Measurements from ENCODE around the gene RNLS. TPM values are rescaled to one million over a fixed set of nuclear protein-coding genes. Genes with fewer than 3 reads are reported as not detected.

The RNLS gene
- total and polyA plus RNA-seq, 2 of the 4 experiments (the other 2 are of a cell fraction) = 4.5 to 7.0 TPM

DNA sequence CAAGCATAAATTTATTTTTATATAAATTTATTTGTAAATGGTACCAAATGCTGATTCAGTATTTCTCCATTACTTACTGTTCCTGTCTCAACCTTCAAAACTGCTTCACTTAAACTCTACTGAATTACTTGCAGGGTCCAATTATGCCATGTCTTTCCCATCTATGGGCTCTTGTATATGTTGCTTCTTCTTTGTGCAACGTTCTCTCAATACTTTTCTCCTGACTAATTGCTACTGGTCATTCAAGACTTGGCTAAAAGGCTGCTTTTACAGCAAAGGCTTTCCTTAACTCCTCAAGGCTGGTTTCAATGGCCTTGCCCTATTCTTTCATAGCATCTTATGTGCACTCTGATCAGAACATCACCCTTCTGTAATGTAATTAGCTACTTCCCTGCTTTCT lies 67.9 kb downstream of the RNLS start:
- no peaks in the 10 kb centered on the region for H3K9me3 ChIP-seq (ENCODE audit: control insufficient read depth, insufficient read depth, low read length)
- H3K18ac ChIP-seq (ENCODE audit: low read depth, low read length) = no peak overlapping the region
- H3K4me3 ChIP-seq (ENCODE audit: insufficient read depth, low read depth, low read length) = no peak overlapping the region
- no peak overlapping the region for H3K27ac ChIP-seq (ENCODE audit: insufficient read depth, low read length)
- H4K5ac ChIP-seq (ENCODE audit: low read depth, low read length) = no peak overlapping the region
- H4K8ac ChIP-seq (ENCODE audit: low read depth in 2 of 2, low read length in 2 of 2) = no peak overlapping the region
- no peak for TF ChIP-seq CHD1 (IDR thresholded peaks at IDR 0.05; ENCODE audit: low read depth, low read length)
- 0 out of 2 replicates have a peak, but pooled peaks have one; percentile 7 for TF ChIP-seq MAFK (IDR thresholded peaks at IDR 0.05; ENCODE audit: low read depth, low read length)
- H2BK15ac ChIP-seq (ENCODE audit: low read depth, low read length) = no peak overlapping the region
- H3K79me1 ChIP-seq (ENCODE audit: low read depth in 1 of 2, low read length in 2 of 2) = no peaks in the 10 kb centered on the region
- H2AK9ac ChIP-seq (replicated peaks; ENCODE audit: low read depth, low read length, poor library complexity) = no peak overlapping the region
- H3K23ac ChIP-seq (ENCODE audit: low read depth, low read length) = no peak overlapping the region
- CTCF ChIA-PET = no interaction called here
- no peak overlapping the region for H4K91ac ChIP-seq (ENCODE audit: insufficient read depth, low read depth, low read length)
- no peaks in the 10 kb centered on the region; the same call in 1 of the 2 replicates for H3K27me3 ChIP-seq (ENCODE audit: control insufficient read depth, insufficient read depth, low read length)
- no peak overlapping the region for H2BK120ac ChIP-seq (ENCODE audit: low read depth, low read length)
- no peak overlapping the region for H3K56ac ChIP-seq (ENCODE audit: extremely low read depth, insufficient read depth, low read length)
- no peaks in the 10 kb centered on the region for H3K4me1 ChIP-seq (ENCODE audit: control insufficient read depth, insufficient read depth, low read length)
- H3K4me2 ChIP-seq (ENCODE audit: low read depth, low read length) = no peak overlapping the region
- no peaks in the 10 kb centered on the region for H4K20me1 ChIP-seq (ENCODE audit: insufficient read depth, low read length)
- H3K9me1 ChIP-seq (ENCODE audit: insufficient read depth, low read length) = no peaks in the 10 kb centered on the region
- H2AK5ac ChIP-seq (ENCODE audit: low read depth, low read length) = no peak overlapping the region
- no peak overlapping the region for H2AFZ ChIP-seq (replicated peaks; ENCODE audit: low read length, poor library complexity)
- H2BK5ac ChIP-seq (ENCODE audit: low read depth, low read length, poor library complexity, severe bottlenecking) = no peak overlapping the region
- dilution Hi-C loops (cut with HindIII; ENCODE audit: low sequenced_read_pairs, unreplicated experiment) = no loop called here
- ATAC-seq (ENCODE audit: low read depth) = peak; percentile 88
- in situ Hi-C loops (cut with MboI; ENCODE audit: low sequenced_read_pairs) = no loop called here
- no peak overlapping the region for H3K9ac ChIP-seq (ENCODE audit: low read depth, low read length)
- no TSS peak for BruUV-seq (replicated peaks)
- peak; percentile 61 for DNase-seq
- no peak overlapping the region for H2BK20ac ChIP-seq (ENCODE audit: low read depth, low read length)
- H3K14ac ChIP-seq (replicated peaks; ENCODE audit: low read depth, low read length) = no peak overlapping the region
- intact Hi-C loops (cut with micrococcal nuclease) = loop anchor here (5.0 kb wide), 1 partner anchor 43 kb away; no protein-coding TSS in a partner anchor
- no peaks in the 10 kb centered on the region for H3K36me3 ChIP-seq (ENCODE audit: control insufficient read depth, insufficient read depth, low read length)
- WGBS, 2 experiments (ENCODE audit: extremely low coverage in 2 of 2, insufficient read length in 1 of 2) = 33% methylated on average over 1 of the region's 1 CpG; no CpG with 5 or more reads in 1 of the 2 experiments
- POLR2A ChIA-PET (ENCODE audit: unreplicated experiment) = no interaction called here
- no peak overlapping the region for H3K4ac ChIP-seq (ENCODE audit: low read depth, low read length)

Data from IMR-90 (cell line).